ENCODE results near the gene DCAF6.

Gene DCAF6

DNA sequence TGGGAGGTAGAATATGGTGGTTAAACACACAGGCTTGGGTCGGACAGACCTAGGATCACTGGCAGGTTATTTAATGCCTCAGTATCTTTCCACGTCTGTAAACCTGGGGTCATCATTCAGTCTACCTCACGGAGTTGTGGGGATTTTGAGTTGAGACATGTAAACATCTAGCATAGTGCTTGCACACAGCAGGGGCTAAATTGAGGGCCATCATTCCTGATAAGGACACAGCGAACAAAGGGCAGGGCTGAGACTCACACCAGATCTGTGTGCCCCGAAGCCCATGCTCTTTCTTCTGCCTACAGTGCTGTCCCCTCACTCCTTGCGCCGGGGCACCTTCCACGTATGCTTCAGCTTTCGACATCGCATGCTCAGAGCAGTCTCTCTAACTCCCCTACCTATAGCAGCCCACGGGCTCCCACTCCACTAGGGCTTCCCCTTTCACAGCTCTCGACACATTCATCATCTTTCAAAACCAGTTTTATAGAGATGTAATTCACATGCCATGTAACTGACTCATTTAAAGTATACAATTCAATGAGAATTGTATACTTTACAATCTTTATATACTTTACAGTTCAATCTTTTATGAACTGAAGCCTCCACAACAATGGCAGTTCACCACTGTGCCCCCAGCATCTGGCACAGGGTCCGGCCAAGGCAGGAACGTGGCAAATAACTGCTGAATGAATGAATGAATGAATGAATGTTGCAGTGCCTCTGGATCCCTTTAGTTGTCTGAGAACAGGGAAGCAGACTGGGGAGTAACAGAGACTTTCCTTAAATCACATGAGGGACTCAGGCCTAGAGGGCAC, 152.2 kb downstream of the DCAF6 start:
- no peak for DNase-seq

DNA sequence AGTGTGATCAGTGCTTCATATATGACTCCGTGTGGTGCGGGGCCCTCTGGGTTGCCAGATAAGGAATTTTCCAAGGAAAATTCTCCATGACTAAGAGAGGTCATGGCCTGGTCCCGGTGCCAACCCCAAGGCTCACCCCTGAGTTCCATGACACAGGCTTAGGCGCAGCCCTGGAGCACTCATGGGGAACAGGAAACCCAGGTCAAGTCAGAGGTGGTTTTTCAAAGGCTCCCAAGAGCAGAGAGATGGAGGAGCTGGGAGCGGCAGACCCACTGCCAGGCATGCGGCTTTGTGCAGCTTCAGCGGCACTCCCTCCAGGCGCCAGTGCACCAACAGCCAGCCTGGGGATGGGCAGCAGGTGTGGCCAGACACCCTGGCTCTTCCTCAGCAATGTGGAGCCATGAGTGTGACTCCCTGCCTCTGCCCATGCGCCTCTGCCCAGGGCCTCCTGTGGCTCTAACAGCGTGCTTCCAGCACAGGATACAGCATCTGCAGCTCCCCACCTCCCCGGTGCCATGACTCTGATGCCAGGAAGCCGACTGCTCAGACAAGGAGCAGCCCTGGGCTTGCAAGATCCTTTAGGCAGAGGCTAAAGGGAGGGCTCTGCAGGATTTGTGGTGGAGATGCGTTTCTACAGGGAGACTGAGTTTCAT, 153.0 kb downstream of the DCAF6 start:
- no peak for DNase-seq

DNA sequence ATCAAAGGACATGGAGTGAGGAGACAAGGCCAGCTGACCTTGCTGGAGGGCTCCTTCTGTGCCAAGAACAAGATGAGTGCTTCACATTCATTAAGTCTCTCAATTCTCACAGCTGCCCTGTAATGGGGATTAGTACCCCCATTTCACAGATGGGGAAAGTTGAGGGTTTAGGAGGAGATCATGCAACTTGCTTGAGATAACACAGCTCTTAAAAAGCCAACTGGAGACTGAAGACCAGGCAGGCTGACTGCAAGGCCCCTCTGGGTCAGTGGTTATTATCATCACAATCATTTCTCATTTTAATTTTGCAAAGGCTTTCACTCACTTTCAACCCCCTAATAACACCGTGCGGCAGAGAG, 153.5 kb downstream of the DCAF6 start:
- no peak for DNase-seq

DNA sequence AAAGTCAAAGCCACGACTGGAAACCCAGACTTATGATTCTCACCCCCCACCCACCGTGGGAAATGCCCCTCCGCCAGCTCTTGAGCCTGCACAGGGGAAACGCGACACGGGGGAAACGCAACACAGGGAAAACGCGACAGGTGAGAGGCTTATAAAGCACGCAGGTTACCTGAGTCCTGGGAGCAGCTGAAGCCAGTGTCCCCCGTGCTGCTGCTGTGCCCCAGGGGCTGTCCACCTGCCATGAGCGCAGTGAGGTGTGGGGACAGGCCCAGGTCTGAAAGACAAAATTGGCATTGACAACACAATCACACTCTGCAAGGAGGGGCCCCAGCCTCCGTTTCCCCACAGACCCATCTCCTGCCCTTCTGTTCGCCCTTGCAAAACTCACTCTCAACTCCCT, 153.9 kb downstream of the DCAF6 start:
- DNase-seq: no peak

DNA sequence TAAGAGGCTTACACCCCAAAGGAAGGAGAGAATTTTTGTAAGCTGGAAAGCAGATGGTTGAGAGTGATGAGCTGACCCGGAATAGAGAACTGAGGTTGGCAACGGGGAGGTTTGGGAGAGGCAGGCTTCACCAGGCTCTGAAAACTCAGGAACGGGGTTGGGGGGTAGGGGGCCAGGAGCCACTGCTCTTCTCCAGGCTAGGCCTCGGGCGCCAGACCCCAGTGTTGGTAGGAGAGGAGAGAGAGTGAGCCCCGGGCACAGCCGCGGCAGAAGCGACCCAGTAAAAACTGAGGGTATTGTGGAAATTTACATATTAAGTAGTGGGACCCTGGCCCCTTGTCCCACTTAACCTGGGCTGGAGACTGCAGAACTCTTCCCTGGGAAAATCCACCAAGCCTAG, 154.6 kb downstream of the DCAF6 start:
- DNase-seq: no peak

DNA sequence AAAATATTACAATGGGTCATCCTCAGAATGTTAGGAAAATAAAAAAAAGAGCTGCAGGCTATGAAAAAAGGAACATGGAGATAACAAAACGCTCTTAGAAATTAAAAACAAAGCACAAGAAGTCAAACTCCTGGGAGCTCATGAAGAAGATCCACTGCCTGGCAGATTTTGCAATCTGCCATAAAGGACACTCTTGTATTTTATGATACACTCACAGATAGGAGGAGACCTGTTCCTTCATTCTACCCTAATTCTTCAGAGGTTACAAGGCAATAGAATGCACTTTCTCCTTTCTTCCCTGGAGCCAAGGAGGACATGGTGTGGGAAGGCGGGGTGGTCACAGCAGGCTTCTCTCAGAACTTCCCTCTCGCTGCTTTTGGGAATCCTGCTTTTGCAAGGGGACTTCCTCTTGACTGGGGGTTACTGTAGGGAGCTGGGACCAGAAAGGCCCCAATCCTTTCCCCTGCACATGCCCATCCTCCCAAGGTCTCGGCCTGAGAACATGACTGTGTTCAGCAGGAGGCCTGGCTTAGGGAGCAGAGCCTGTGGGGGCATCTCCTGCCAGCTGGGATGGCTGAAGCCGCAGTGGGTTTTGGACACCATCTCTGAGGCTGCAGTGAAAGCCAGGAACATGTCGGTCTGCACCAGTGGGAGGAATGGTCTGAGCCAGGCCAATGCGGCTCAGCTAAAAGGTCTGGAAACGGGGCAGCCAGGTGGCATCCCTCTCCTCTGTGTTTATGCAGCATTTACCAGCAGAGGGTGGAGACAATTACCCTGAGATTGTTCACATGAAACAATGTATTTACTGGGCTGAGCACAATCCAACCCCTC, 155.5 kb downstream of the DCAF6 start:
- DNase-seq: no peak

DNA sequence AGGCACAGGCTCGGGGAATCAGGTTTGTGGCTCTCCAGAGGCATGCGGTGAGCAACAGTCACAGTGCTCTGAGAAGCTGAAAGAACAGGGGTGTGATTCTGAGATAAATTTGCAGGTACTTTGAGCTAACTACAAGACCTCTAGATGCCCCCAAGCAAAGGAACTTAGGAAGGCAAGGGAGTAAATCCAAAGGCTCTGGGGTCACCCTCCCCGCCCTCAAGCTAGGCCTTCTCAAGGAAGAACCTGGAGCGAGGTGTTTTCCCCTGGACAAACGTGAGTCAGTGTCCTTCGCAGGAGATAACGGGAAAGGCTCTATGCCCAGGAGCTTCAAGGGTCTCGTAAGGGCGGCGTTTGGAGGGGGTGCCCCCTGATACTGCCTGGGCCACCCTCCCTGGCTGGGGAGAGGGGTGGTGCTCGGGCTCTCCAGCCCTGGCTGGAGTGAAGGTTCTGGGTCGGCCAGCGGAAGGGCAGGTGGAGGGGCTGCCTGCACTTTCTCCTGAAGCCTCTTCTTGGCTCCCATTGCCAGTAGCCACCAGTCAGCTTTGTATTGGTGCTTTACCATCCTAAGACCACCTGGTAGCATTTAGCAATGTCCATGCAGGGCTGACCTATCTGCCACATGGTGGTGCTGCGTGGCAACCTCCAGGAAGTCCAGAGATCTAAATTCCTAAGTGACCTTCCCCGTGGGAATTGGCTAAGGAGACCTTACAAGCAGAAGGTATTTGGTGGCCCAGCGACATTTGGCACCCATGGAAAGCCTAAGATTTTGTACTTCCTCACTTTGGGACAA, 156.3 kb downstream of the DCAF6 start:
- DNase-seq: no peak

DNA sequence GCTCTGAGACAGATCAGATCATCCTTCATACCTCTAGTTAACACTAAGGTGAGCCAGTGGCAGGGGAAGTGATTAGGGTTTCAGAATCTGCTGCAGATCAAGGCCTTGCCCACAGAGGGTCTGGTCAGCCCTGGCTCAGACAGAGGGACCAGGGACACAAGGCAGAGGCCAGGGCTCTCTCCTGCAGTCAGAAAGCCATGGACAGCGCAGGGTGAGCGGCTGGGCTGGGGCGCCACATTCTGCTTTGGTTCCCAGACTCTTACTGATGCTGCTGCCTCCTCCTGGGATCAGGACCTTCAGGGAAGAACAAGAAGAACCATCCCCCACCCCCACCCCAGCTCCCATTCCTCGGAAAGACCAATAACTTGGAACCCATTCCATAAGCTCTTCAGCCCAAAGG, 157.1 kb downstream of the DCAF6 start:
- DNase-seq: no peak

DNA sequence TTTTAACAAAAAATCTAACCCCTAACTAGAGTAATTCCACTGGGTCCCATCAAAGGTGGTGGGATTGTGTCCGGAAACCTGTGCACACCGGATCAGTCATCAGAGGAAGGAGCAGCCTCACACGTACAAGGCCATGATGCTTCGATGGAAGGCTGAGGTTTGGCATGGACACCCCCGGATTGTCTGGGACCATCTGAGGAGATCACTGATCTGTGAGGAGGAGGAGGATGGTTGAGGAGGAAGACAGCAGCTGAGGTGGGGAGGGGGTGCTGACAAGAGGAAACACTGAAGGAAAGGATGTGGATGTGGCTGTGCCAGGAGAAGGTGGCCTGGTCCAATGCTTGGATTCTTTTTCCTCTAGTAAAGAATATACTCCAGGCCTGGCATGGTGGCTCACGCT, 159.0 kb downstream of the DCAF6 start:
- no peak for DNase-seq

DNA sequence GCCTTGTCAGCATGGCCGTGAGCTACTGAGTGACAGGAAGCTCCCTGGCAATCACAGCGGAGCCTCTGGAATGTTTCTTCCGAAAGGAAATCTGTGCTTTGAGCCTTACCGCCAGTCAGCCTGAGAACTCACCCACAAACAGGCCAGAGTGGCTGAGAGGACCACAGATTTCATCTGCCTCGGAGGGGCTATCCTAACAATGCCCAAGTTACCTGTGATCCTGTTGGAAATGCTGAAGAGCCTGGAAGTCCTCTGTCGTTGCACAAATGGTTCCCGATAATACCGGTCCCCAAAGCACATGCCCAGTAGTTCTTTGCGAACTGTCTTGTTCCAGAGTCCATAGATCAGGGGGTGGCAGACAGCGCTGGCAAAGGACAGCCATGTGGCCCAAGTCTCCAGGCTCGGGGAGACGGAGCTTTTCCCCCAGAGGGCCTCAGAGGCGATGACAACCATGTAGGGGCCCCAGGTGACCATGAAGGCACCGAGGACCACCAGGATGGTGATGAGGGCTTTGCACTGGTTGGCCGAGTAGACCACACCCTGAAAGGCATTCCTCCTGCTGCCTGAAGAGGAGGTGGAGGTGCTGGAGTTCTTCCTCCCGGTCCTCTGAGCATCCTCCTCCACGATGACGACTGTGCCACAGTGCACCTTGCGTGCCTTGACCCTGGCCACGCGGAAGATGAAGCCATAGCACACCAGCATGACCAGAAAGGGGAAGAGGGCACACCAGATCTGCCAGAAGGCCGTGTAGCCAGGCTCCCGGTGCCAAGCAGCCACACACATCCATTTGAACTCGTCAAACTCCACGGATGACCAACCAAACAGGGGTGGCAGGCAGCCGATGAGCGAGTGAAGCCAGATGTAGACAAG, 160.0 kb downstream of the DCAF6 start:
- no peak for DNase-seq

DNA sequence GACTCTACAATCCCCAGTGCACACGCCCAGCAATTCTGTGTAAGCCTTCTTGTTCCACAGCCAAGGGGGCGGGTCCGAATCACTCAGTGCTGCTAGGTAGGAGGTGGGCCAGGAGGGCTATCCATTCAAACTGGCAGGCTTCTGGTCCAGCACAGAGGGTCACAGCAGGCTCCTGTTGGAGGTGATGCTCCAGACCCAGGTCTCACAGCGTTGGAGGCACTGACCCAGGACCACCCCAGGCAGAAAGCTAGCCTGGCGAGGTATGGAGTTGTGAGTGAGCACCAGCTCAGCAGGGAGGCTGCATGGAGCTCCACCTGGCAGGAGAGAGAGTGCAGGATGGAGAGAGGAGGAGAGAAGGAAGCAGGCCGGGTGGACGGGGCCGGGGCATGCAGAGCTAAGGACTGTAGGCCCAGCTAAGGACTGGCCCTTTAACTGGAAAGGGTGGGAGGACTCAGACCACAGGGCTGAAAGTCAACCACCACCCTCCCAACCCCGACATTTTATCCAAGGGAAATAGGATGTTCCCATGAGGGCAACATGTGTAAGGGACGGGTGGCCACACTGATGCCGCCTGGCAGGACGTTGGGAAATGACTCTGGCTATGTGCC, 161.5 kb downstream of the DCAF6 start:
- no peak for DNase-seq

DNA sequence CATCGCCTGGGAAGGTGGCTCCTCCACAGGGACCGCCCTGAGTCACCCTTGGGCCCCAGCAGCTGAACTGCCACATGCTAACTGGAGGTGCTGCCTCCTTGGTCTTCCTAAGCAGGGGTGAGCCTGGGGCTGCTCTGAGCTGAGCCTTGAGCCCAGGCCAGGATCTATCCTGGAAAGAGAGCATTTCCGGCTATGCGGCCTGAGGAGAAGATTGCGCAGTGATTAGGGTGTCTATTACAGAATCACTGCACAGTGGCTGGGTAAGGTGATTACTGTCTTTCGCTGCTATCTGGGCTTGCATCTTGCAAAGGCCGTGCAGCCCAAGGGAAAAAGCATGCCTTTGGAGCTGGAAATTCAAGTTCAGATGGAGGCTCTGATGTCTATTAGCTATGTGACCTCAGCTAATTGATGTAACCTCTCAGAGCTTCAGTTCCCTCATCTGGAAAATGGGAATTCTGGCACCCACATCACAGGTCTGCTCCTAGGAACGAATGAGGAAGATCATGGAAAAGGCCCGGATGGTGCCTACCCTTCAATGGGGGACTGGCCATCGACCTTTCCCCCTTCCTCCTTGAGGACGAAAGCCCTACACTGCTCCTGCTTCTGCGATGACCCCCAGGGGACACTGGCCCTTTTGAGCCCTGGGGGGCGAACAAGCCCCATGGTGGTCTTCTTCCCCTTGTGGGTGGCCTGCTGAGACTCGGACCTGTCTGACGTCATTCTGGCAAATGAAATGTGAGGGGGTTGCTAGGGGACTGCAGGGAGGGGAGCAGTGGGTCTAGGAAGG, 162.2 kb downstream of the DCAF6 start:
- no peak for DNase-seq

DNA sequence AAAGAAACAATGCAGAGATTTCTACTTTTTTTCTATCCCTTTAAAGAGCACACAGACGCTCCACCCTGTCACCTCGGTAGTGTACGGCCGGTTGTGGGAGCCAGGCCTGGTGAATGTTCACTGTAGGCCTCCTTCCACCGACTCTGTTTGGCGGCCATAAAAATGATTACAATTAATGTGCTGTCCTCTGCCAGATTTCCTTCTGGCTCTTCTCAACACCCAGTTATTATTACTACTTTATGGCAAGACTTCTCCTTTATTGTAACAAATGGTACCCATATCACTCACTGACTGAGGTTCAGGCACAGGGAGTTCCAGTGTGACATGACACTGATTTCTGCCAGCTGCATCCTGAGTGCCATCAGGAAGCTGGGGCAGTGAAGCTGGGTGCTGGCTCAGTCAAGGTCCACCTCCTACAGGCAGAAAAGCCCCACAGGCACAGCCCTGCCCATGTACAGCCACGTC, 162.9 kb downstream of the DCAF6 start:
- no peak for DNase-seq

DNA sequence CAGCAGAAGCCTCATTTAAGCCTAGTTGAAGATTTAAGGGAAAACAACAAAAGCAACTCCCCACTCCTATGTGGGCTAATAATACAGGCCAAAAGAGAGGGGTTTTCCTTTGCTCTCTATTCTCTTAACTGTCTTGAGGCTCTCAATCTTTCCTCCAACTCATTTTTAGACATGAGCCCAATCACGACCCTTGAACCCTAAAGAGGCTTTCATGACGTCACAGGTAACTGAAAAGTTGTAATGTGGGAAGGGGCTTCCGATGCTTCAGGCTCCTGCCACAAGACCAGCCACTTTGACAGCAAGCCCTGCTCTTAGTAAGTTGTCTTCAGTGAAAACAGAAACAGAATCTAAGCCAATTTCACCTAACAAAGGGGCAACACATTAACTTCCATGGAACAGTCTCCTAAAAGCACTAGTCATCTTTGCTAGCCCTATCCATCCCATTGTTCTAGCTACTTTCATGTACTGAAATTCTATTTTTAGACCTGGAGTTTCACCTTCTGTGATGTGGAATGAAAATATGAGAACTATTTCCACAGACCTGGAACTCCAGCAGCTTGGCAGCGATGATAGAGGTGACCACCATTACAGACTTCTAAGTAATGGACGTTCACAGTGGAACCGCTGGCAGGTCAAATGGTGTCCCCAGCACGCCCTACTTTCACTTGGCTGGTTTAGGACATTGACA, 164.0 kb downstream of the DCAF6 start:
- DNase-seq: no peak

DNA sequence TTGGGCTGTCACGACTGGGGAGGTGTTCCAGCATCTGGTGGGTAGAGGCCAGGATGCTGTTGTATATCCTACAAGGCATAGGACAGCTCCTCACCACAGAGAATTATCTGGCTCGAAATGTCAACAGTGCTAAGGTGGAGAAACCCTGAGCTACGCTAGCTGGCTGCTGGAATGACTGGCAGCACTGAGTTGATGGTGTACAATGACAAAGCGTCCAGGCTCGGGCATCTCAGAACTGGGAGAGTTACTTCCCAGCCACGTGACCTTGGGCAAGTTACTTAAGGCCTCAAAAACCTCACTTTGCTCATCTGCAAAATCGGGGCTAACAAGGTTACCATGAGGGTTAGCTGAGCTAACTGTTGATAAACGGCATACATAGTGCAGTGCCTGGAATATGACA, 164.9 kb downstream of the DCAF6 start:
- DNase-seq: no peak

DNA sequence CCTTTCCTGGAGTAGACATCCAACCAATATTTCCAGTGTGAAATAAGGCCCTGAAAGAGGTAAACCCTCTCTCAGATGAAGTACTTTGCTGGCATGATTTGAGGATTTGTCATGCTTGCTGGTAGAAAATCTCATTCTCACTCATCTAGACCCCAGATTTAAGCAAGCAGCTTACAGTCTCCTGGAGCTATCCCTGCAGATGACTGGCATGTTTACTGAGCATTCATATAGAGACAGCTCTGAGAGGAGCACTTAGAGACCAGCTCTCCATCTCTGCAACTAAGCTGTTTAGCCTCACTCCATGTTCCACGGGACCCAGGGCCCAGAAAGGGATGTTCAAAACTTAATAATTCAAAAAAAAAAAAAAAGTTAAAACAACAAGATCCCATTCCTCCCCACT, 166.0 kb downstream of the DCAF6 start:
- DNase-seq: no peak

DNA sequence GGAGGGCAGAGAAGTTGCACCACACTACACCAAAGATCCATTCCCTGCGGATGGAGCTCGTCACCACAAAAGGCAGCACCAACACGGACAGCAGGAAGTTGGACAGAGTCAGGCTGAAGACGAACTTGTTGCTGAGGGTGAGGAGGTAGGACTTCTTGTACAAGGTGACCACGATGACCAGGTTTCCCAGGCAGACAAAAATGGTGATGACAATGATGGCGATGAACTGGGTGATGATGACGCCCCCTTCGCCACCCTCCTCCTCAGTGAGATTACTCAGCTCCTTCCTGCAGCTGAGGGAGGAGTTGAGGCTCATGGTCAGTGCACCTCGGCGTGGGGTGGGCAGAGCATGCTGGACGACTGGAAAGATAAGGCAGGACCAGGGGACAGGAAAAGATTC, 168.1 kb downstream of the DCAF6 start:
- DNase-seq: no peak

DNA sequence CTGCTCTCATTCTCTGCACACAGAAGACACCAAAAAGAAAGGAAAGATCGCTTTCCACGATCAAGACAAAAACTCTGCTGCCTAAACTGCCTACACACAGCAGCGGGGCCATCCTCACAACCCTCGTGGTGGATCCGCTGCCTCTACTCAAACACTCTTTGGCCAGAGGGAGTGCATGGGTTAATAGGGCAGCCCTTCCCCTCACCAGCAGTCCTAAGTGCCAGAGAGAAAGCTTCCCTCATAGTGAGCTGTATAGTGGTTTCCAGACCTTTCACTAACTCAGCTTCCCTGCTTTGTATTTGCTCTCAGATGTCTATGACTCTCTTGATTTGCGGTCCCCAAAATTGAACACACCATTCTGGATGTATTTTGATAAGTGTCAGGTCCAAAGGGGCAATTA, 169.4 kb downstream of the DCAF6 start:
- DNase-seq: no peak

DNA sequence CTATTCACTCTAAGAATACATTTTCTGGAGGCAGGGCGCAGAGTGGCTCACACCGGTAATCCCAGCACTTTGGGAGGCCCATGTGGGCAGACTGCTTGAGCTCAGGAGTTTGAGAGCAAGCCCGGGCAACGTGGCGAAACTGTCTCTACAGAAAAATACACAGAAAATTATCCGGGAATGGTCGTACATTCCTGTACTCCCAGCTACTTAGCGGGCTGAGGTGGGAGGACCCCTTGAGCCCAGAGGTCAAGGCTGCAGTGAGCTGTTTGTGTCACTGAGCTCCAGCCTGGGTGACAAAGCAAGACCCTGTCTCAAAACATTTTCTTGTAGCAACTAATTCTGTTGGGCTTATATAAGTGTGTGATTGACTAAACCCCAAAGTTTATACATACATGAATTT, 169.8 kb downstream of the DCAF6 start:
- DNase-seq: no peak

Measured in retina (tissue), 1 donor.